NCI-H2227 treated with DMSO at 0.1 percent for 48 hours (cell line): ENCODE data around the gene FGR.

ENCODE experiments used
- DNase-seq: peaks from one replicate; lab custom pipeline; 2025; lab: John Stamatoyannopoulos, UW

Gene FGR

GRCh38 chr1:27566462-27567145 lies 68.4 kb downstream of the FGR start:
- no peak for DNase-seq

GRCh38 chr1:27564710-27565649 lies 70.0 kb downstream of the FGR start:
- DNase-seq, result no peak

- no peak for DNase-seq
Measured at GRCh38 chr1:27563591-27564471, 71.2 kb downstream of the FGR start.

GRCh38 chr1:27563341-27563590 lies 71.7 kb downstream of the FGR start:
- DNase-seq, result no peak

- DNase-seq, result no peak
Measured at GRCh38 chr1:27562534-27563340, 72.2 kb downstream of the FGR start.
